HCT116 (cell line): ENCODE results near the gene A4GNT. TPM values are rescaled to one million over a fixed set of nuclear protein-coding genes. Genes with fewer than 3 reads are reported as not detected.

Source experiments
- ATAC-seq: fragments of 200-7000 bp; cut with Tn5 transposase; 2 replicates; pipeline ENCODE4 v1.9.1; 2020; ENCODE audit warnings: mild to moderate bottlenecking, moderate library complexity
- BruUV-seq: library from RNA; stranded (reverse); fragments of 400-500 nt; replicated peaks from 2 replicates; lab custom pipeline; 2021; lab: Mats Ljungman, UMichigan
- CTCF ChIA-PET: fragments of 300-600 bp; sonication (Branson Sonifier 250); formaldehyde crosslinking; loops from one replicate; lab custom pipeline; 2021; ENCODE audit warnings: antibody characterized with exemption; lab: Charles Lee
- POLR2A ChIA-PET: fragments of 300-600, 350-600 bp; sonication (Branson Sonifier 250); formaldehyde crosslinking; loops from one replicate; lab custom pipeline; 2021; ENCODE audit warnings: antibody characterized with exemption; lab: Charles Lee
- RAD21 ChIA-PET, 2 experiments: fragments of 300-600 bp; sonication (Branson Sonifier 250); formaldehyde crosslinking; loops; one replicate each; lab custom pipeline; 2023; ENCODE audit warnings: low total read pairs in 2 of 2; ENCODE audit not compliant: uncharacterized antibody in 2 of 2, unreplicated experiment in 2 of 2, low non-redundant PET in 1 of 2; lab: Charles Lee
- DNase-seq: peaks from one replicate; pipeline ENCODE4 v3.0.0-alpha.2; 2010; ENCODE audit warnings: low read depth, low spot score
- H2AFZ ChIP-seq: fragments of 200-600 bp; shearing (Covaris generic), sonication (generic); 2 replicates; pipeline ENCODE4 v1.6.1; 2017; ENCODE audit warnings: low read depth, mixed run types, mixed read lengths, antibody characterized with exemption, low read length; ENCODE audit not compliant: poor library complexity, severe bottlenecking
- H3K27ac ChIP-seq: 2 replicates; pipeline ENCODE4 v1.5.1; 2012; ENCODE audit warnings: low read depth, low read length
- H3K27me3 ChIP-seq: fragments of 200-600 bp; sonication (generic); 2 replicates; pipeline ENCODE4 v1.6.1; 2016; ENCODE audit warnings: mixed run types, low read length, mixed read lengths; ENCODE audit not compliant: insufficient read depth
- H3K36me3 ChIP-seq, 2 experiments: fragments of 200-500 bp in 1 of 2; fragments of 200-600 bp in 1 of 2; sonication (Bioruptor generic) in 1 of 2; sonication (generic) in 1 of 2; 2 replicates each; pipeline versions ENCODE4 v1.5.1 to v1.6.1; 2014 to 2016; ENCODE audit warnings: low read length in 2 of 2, inconsistent platforms in 1 of 2, mixed read lengths in 1 of 2, mixed run types in 1 of 2; ENCODE audit not compliant: insufficient read depth in 2 of 2, control insufficient read depth in 1 of 2
- H3K4me1 ChIP-seq, 2 experiments: fragments of 200-600 bp in 1 of 2; sonication (generic) in 1 of 2; 2 replicates each; pipeline versions ENCODE4 v1.5.1 to v1.6.1; 2012 to 2017; ENCODE audit warnings: low read length in 2 of 2, inconsistent platforms in 1 of 2, mild to moderate bottlenecking in 1 of 2, mixed read lengths in 1 of 2, mixed run types in 1 of 2, moderate library complexity in 1 of 2; ENCODE audit not compliant: insufficient read depth in 2 of 2, control insufficient read depth in 1 of 2
- H3K4me2 ChIP-seq: fragments of 200-600 bp; sonication (generic); 2 replicates; pipeline ENCODE4 v1.6.1; 2017; ENCODE audit warnings: mixed run types, low read length, mixed read lengths
- H3K4me3 ChIP-seq, 2 experiments: fragments of 200-600 bp in 1 of 2; sonication (generic) in 1 of 2; replicated peaks in 1 of 2; 2 replicates each; pipeline ENCODE4 v1.5.1; 2011 to 2016; ENCODE audit warnings: low read length in 2 of 2, control low read depth in 1 of 2, low read depth in 1 of 2, mild to moderate bottlenecking in 1 of 2, mixed read lengths in 1 of 2, mixed run types in 1 of 2
- H3K79me2 ChIP-seq: fragments of 200-600 bp; sonication (generic); 2 replicates; pipeline ENCODE4 v1.6.1; 2017; ENCODE audit warnings: mild to moderate bottlenecking, mixed run types, low read length, moderate library complexity, mixed read lengths; ENCODE audit not compliant: insufficient read depth
- H3K9ac ChIP-seq: fragments of 200-600 bp; sonication (generic); 2 replicates; pipeline ENCODE4 v1.6.1; 2016; ENCODE audit warnings: low read length, mixed read lengths
- H3K9me2 ChIP-seq: fragments of 200-600 bp; sonication (generic), shearing (Covaris generic); 2 replicates; pipeline ENCODE4 v1.6.1; 2017; ENCODE audit warnings: mixed run types, mild to moderate bottlenecking, moderate library complexity; ENCODE audit not compliant: insufficient read depth
- H3K9me3 ChIP-seq, 2 experiments: fragments of 200-500 bp in 1 of 2; fragments of 200-600 bp in 1 of 2; sonication (Bioruptor generic) in 1 of 2; sonication (generic) in 1 of 2; 2 replicates each; pipeline ENCODE4 v1.6.1; 2014 to 2017; ENCODE audit warnings: low read length in 2 of 2, mixed read lengths in 2 of 2, inconsistent platforms in 1 of 2, low read depth in 1 of 2, mild to moderate bottlenecking in 1 of 2, mixed run types in 1 of 2, moderate library complexity in 1 of 2; ENCODE audit not compliant: control insufficient read depth in 1 of 2, insufficient read depth in 1 of 2
- H4K20me1 ChIP-seq: fragments of 200-600 bp; sonication (generic), shearing (Covaris generic); 2 replicates; pipeline ENCODE4 v1.6.1; 2017; ENCODE audit warnings: mixed run types, mild to moderate bottlenecking, moderate library complexity; ENCODE audit not compliant: insufficient read depth
- ATF3 ChIP-seq: IDR thresholded peaks from 2 replicates; pipeline ENCODE4 v1.6.1; 2012
- ELF1 ChIP-seq: IDR thresholded peaks from 2 replicates; pipeline ENCODE4 v1.6.1; 2012; ENCODE audit warnings: low read depth, borderline replicate concordance
- RAD21 ChIP-seq: IDR thresholded peaks from 2 replicates; pipeline ENCODE4 v1.6.1; 2012; ENCODE audit warnings: low read depth, mild to moderate bottlenecking
- SP1 ChIP-seq: IDR thresholded peaks from 2 replicates; pipeline ENCODE4 v1.6.1; 2012; ENCODE audit warnings: low read depth
- ZBTB33 ChIP-seq: IDR thresholded peaks from 2 replicates; pipeline ENCODE4 v1.6.1; 2011; ENCODE audit warnings: mild to moderate bottlenecking, low read length, moderate library complexity; ENCODE audit not compliant: insufficient replicate concordance; ENCODE audit errors: extremely low read depth
- intact Hi-C: fragments of 100-400 bp; cut with micrococcal nuclease; formaldehyde crosslinking; loops from 2 replicates; pipeline ENCODE4 v1.10.0; 2022
- total RNA-seq: library from RNA; stranded (reverse); gene quantifications from one replicate; pipeline ENCODE4 v1.2.1, GENCODE V29; 2021; ENCODE audit not compliant: unreplicated experiment

A4GNT gene
- total RNA-seq, 1 experiment from 2014 or later: not detected

GRCh38 chr3:138119423-138119766, 12.8 kb downstream of the A4GNT start:
- RAD21 ChIA-PET: no interaction called here
- peak overlapping the region; percentile 3; the same call in 1 of the 2 replicates for H3K4me2 ChIP-seq
- POLR2A ChIA-PET: no interaction called here
- no peak overlapping the region for H3K9ac ChIP-seq
- no peaks in the 10 kb centered on the region for H4K20me1 ChIP-seq
- intact Hi-C loops: loop anchor here (1.0 to 5.0 kb wide), 2 partner anchors 51 to 208 kb away; partner anchors contain the start of gene NME9
- peak; percentile 24; the same call in 1 of the 2 replicates for ATAC-seq
- no peaks in the 10 kb centered on the region for H3K36me3 ChIP-seq
- peaks cover 4% of the 10 kb centered on the region; the same call in 1 of the 2 replicates for H3K79me2 ChIP-seq
- no peaks in the 10 kb centered on the region for H3K9me2 ChIP-seq
- DNase-seq: no peak
- TF ChIP-seq ZBTB33: no peak
- no peak for TF ChIP-seq RAD21
- TF ChIP-seq ATF3: no peak
- no peak for TF ChIP-seq ELF1
- no peak for TF ChIP-seq SP1
- no peaks in the 10 kb centered on the region; a peak in 1 of 4 replicates for H3K9me3 ChIP-seq
- H3K27me3 ChIP-seq: no peaks in the 10 kb centered on the region
- peaks cover 11 to 17% of the 10 kb centered on the region in 2 experiments for H3K4me1 ChIP-seq
- H3K27ac ChIP-seq: no peak overlapping the region
- H3K4me3 ChIP-seq: no peak overlapping the region
- H2AFZ ChIP-seq: peak overlapping the region; percentile 28
- CTCF ChIA-PET: interaction anchor here (1.2 to 1.5 kb wide), 3 partner anchors 28 to 52 kb away, joined by 3 to 6 read pairs (median 3); no protein-coding TSS in a partner anchor
- BruUV-seq: no TSS peak
